ENCODE results near the gene SUN1. TPM values are rescaled to one million over a fixed set of nuclear protein-coding genes. Genes with fewer than 3 reads are reported as not detected.

The SUN1 gene
- total RNA-seq, 1 donor from 2014 or later: 208 TPM

DNA sequence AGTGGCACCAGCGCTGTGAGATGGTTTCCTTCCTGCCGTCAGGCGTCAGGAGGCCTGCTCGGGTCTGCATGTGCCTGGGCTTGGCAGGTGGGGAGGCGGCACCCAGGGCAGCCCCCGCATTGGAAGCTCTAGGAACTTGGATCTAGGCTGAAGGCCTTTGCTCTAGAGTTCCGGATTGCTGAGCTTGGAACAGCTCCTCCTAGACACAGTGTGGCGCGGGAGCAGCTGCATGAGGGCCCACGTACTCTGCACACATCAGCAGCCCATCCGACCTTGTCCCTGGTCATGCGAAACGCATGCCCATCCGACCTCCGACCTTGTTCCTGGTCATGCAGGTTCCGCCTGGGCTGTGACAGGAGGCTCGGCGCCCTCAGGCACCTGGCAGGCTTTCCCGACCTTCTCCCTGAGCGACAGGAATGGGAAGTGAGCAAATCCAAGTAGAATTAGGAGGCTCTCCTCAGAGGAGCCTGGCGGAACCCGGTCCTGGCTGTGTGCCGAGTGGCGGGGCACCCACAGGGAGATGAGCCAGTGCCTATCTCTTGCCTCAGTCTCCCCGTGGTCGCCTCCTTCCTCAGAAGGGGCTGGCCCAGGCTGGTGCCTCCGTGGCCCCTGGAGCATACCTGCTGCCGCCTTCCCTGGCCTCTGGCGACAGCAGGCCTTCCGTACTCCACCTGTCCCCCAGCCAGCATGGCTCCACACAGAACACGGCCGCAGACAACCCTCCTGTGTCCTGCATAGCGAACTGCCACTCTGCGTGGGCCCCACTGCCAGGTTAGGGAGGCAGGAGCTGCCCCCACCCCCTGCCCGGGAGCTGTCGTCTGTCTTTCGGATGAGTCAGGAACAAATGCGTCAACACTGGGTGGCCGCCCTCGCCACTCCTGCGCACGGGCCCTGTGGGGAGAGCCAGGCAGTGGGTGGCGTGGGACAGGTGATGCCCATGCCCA is 56.1 kb downstream of the SUN1 start:
- no peak for DNase-seq (ENCODE audit: extremely low read depth, low read depth, low spot score)

- no peak for DNase-seq (ENCODE audit: extremely low read depth, low read depth, low spot score)
Measured at GRCh38 chr7:889025-889390, 56.7 kb downstream of the SUN1 start.

- DNase-seq (ENCODE audit: extremely low read depth, low read depth, low spot score): no peak
Measured at GRCh38 chr7:889391-889790, 57.1 kb downstream of the SUN1 start.

DNA sequence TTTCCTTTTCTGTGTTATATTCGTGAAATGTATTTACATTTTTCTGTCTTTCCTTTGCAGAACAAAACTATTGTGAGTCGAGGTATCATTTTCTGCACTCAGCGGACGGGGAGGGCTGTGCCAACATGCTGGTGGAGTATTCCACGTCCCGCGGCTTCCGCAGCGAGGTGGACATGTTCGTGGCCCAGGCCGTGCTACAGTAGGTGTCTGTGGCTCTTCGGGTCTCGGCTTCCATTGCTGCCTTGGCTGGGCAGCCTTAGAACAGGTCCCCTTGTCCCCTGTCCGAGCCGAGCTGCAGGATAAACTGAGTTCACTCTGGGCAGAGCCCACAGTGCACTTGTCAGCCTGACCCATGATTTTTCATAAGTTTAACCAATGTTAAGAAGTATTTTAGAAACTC is 58.6 kb downstream of the SUN1 start:
- DNase-seq (ENCODE audit: extremely low read depth, low read depth, low spot score): no peak

- DNase-seq (ENCODE audit: extremely low read depth, low read depth, low spot score): no peak
Measured at GRCh38 chr7:891291-891690, 59.0 kb downstream of the SUN1 start.

DNA sequence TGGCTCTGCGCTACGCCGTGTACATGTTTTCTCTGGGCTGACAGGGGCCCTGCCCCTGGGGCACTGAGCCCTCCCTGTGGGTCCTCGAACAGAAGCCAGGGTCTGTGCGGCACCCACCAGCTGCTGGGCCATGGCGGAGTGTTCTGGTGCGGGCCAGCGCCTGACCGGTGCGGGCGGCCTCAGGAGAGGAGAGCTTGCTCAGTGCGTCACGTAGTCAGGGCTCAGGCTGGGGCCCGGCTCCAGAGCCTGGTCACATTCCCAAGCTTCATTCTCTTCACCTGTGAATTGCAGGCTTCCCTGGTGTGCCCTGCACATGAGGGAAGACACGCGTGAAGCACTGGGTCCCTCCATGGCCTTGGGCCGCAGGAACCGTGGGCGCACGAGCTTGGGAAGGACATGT is 59.5 kb downstream of the SUN1 start:
- DNase-seq (ENCODE audit: extremely low read depth, low read depth, low spot score): no peak

DNA sequence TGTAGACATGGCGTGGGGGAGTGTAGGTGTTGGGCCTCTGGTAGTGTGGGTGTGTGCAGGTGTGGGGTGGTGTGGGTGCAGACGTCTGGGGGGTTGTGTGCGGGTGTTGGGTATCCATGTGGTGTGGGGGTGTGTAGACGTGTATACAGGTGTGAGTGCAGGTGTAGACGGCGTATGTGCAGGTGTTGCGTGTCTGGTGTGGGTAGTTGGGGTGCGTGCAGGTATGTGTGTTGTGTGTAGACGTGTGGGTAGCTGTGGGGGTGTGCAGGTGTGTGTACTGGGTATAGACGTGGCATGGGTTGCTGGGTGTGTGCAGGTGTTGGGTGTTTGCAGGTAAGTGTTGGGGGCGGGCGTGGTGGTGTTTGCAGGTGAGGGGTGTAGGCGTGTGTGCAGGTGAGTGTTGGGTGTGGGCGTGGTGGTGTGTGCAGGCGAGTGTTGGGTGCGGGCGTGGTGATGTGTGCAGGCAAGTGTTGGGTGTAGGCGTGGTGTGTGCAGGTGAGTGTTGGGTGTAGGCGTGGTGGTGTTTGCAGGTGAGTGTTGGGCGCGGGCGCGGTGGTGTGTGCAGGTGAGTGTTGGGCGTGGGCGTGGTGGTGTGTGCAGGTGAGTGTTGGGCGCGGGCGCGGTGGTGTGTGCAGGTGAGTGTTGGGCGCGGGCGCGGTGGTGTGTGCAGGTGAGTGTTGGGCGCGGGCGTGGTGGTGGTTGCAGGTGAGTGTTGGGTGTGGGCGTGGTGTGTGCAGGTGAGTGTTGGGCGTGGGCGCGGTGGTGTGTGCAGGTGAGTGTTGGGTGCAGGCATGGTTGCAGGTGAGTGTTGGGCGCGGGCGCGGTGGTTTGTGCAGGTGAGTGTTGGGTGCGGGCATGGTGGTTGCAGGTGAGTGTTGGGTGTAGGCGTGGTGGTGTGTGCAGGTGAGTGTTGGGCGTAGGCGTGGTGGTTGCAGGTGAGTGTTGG is 60.6 kb downstream of the SUN1 start:
- no peak for DNase-seq (ENCODE audit: extremely low read depth, low read depth, low spot score)

DNA sequence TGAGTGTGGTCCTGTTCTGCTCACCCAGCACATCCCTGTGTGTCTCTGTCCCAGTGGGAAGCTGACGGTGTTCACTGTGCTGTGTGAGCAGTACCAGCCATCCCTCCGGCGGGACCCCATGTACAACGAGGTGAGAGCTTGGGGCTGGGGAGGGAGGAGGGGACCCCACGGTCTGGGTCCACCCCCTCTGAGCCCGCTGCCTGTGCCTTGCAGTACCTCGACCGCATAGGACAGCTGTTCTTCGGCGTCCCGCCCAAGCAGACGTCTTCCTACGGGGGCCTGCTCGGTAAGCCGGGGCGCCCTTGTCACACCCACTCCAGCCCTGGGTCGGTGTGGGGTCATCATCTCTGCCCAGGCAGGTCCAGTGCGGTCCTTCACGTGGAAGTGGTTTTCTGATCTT is 61.4 kb downstream of the SUN1 start:
- DNase-seq (ENCODE audit: extremely low read depth, low read depth, low spot score): no peak

GRCh38 chr7:894164-894867 is 62.0 kb downstream of the SUN1 start:
- no peak for DNase-seq (ENCODE audit: extremely low read depth, low read depth, low spot score)

GRCh38 chr7:894927-895450 is 62.7 kb downstream of the SUN1 start:
- no peak for DNase-seq (ENCODE audit: extremely low read depth, low read depth, low spot score)

GRCh38 chr7:895451-896052 is 63.3 kb downstream of the SUN1 start:
- no peak for DNase-seq (ENCODE audit: extremely low read depth, low read depth, low spot score)

DNA sequence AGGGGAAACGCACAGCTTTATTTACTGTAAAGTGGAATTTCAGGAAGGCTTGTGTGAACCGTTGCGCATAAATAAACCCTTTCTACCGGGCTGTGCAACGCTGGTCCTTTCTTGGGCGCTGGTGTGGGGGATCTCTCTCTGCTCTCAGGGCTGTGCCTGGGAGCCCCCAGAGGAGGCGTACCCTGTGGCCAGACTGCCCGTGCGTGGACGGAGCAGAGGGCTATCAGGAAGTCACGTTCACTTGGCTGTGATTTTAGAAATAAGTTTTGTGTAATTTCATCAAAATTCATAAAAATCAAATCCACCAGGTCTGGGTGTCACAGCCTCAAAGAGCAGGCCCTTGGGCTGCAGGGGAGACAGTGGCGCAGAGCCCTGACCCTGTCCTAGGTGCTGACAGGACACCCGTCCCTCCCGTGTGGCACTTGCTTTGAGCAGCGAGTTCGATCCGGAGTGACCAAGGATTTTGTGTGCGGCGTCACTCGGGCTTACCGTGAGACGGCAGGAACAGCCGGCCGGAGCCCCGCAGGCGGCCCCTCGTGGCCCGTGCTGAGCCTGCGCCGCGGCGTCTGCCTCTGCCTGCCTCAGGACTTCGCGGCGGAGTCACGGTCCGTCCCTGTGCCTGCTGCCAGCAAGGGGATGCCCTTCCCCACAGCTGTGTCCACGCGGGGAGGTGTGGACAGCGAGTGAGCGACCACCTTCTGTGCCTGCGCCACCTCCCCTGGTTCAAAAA is 64.2 kb downstream of the SUN1 start:
- no peak for DNase-seq (ENCODE audit: extremely low read depth, low read depth, low spot score)

DNA sequence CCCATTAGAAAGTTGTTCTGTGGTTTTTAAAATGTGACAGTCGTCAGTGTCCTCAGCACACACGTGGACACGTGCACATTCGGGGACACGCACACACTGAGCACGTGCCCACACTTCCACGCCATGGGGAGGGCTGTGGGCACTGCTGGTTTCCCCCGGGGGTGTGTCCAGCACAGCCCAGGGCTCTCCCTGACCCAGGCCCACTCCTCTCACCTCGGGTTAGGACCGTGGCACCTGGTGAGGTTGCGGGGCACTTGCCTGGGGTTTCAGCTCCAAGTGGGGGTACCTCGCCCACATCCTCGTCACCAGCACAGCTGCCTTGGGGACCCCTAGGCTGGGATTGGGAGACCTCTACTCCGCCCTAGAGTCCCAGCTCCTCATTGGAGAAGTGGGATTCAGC is 64.8 kb downstream of the SUN1 start:
- no peak for DNase-seq (ENCODE audit: extremely low read depth, low read depth, low spot score)

- no peak for DNase-seq (ENCODE audit: extremely low read depth, low read depth, low spot score)
Measured at GRCh38 chr7:897771-898376, 65.6 kb downstream of the SUN1 start.

- DNase-seq (ENCODE audit: extremely low read depth, low read depth, low spot score): no peak
Measured at GRCh38 chr7:898460-898854, 66.2 kb downstream of the SUN1 start.

DNA sequence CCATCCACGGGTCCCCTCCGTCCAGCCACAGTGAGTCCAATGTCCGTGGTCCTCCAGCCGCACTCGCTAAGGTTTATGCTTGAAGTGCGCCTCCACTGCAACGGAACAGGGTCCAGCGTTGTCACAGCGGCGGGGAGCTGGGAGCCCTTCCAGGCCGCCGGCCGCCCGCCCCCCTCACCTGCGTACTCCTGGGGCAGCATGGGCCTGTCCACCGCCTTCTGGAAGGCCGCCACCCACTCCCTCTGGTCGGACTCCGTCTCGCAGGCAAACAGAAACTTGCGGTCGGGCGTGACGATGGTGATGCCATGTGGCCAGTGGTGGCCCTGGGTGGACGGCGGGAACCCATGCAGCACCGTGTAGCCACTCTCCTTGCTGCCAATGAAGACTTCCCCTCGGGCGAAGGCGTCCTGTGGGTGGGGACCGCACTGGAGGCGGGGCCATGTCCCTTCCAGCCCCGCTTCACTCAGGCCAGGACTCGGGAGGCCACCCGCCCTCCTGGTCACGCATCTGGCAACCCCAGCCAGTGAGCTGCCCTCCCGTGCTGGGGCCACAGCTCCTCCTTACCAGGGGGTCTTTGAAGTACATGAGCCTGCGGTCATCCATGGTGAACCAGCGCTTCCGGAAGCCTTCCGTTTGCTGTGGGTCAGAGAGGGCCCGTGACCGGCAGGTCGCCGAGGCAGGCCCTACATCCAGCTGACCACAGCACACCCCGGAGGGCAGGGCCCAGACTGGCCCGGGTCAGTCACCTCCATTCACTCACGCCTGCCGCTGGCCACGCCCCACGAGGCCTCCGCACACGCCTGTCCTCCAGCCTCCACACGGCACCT is 66.8 kb downstream of the SUN1 start:
- no peak for DNase-seq (ENCODE audit: extremely low read depth, low read depth, low spot score)

DNA sequence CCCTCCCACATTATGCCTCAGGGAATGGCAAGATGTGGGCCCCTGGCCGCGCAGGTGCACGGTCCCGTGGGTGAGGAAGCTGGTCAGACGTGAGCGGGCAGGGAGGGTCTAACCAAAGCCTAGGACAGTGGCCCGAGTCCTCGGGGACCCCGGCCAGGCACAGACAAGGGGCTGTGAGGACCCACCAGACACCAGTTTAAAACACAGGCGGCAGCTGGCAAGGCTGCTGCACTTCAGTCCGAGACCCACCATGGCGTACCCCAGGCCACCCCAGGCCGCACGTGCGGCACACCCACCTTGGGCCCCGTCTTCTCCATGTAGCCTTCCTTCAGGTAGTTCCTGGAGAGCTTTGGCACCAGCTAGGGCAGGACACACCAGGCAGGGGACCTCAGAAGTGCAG is 67.5 kb downstream of the SUN1 start:
- no peak for DNase-seq (ENCODE audit: extremely low read depth, low read depth, low spot score)

- DNase-seq (ENCODE audit: extremely low read depth, low read depth, low spot score): no peak
Measured at GRCh38 chr7:900331-901040, 68.2 kb downstream of the SUN1 start.
